HG02938 (cell line): Measurements from ENCODE around the gene ADARB2.
"Not testable (repeated sequence)": the region's sequence is repeated elsewhere in the genome, so short reads cannot be mapped to it uniquely, and the experiment has no call there.

Experiments used
- ATAC-seq: cut with Tn5 transposase; IDR thresholded peaks from one replicate; pipeline ENCODE4 v1.9.1; 2021; ENCODE audit warnings: mild to moderate bottlenecking, moderate library complexity; ENCODE audit not compliant: unreplicated experiment

ADARB2 gene

DNA sequence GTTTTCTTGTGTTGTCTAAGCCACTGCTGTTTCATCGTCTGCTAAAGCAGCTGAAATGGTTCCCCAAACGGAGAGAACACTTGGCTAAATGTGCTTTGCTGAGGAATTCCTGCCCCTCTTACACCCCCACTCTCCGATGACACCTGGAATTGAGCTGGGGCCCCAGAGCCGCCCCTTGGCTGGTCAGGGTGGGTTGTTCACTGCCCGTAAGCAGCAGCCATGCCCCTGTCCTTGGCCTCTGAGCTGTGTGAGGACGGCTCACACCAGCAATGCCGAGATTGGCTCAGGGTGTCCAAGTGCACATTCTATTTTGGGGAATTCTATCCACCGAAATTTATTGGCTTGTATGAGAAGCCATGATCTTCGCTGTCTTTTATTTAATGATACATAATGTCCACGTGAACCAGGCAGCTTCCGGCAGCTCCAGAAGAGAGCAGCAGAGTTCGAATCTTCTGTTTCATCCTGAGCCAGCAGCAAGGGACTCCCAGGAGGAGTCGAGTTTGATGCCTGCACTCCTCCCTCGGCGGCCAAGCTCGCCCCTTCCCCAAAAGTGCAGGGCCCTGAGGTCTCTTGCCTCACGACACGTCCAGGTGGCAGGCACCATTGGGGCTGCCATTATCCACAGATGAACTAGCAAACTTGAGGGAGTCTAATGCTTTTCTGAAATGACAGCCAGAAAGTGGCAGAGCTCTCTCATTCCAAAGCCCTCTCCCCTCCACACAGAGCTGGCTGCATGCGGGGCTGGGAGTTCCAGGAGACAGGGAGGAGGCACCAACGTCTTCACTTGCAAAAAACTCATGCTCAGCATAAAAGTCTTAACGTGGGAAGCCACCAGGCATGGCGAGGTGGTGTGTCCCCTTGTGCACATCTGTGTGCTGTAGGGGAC, 567.1 kb downstream of the ADARB2 start:
- no peak for ATAC-seq

DNA sequence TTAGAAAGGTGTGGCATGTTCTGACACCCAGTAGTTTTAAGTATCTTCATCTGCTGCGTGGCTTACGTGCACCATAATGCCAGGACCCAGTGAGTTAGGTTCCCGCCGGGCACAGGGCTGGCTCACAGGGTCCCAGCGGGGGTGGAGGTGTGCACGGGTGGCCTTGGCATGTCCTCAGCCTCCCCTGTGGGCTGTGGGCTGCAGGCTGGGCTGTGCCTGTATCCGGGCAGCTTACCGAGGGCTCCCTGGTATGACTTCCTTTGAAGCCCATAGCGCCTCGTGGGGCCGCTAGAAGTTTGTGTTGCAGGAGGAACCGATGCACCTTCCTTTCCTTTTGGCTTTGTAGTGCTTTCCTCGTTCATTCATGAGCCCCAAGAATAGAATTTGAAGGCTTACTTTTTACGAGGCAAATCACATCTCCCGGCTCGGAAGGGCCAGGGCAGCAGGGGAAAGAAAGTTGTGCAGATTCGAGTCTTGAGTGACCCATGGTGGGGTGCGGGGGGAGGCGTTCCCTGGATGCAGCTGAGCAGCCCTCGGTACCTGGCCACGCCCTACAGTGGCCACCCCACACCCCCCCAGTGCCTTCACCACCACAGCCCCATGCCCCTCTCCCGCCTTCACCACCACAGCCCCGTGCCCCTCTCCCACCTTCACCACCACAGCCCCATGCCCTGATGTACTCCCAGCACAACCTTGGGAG, 568.0 kb downstream of the ADARB2 start:
- ATAC-seq = no peak

DNA sequence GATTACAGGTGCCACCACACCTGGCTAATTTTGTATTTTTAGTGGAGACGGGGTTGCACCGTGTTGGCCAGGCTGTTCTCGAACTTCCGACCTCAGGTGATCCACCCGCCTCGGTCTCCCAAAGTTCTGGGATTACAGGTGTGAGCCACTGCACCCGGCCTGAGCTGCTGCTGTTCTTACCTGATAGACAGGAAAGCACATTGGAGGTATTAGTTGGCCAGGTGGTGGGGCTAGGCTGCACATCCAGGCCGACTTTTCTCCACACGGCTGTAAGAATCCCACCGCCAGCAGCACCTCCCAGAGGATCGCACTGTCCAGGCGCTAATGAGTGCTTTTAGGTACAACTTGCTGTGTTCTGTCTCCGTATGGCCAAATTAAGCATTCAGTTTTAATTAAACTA, 568.6 kb downstream of the ADARB2 start:
- ATAC-seq = no peak

DNA sequence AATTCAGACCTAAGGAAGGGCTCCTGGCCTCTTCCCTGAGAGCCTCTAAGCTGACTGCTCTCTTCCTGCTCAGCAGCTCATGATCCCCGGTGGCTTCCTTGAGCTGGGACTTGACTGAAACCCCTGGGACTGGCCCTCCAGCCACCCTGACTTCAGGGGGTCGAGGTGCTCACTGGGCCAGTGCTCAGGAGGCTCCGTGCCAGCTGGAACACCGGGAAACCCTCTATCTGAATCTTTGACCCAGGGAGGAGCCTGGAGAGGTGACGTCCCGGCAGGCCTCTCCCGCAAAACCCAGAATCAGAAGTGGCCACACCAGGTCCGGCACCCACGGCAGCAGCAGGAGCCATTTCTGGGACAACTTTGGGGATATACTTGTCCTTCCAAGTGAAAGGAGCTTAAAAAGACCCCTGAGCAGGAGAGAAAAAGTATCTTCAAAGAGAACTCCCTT, 570.5 kb downstream of the ADARB2 start:
- no peak for ATAC-seq

DNA sequence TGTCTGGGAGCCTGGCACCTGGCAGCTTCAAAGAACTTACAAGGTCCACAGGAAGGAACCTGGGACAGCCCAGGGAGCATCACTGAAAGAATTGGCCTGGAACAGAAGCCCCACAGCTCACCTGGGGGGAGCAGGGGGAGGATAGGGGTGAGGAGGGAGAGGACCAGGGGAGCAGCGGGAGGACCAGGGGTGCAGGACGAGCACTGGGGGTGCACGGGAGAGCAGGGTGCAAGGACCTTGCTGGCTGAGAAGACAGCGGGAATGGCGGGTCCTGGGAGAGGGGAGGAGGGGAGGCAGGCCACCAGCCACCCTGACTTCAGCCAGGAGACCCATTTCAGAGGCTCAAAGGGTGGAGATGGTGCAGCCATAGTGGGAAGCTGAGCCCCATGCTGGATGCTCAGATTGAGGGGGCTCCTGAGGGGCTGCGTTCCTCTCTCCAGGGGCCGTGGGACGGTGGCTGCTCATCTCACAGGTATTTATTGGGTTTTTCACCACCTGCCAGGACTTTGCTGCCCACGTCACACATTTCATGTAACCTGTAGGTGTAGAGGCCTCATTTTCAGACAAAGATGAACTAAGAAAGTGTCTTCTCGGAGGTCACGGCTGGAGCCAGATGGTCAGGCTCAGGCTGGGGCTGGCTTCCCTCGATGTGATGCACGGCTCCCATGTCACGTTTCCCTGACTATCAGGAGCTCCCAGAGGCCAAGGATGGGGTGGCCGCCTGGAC, 571.1 kb downstream of the ADARB2 start:
- no peak for ATAC-seq

DNA sequence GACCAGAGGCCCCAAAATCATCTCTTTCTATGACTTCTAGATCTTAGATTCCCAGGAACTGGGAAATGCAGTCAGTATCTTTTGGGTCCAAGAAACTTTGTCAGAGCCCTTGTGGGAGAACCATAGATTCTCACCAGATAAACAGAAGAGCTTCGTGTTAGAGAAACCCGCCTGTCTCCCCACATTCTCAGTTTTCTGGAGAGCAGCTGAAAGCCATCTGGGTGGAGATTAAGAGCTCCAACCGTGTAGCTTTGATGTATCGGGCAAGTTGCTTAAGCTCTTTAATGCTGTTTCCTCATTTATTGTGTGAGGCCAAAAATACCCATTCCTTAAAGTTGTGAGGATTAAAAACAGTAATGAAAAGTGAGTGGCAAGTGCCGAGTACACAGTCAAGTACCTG, 573.5 kb downstream of the ADARB2 start:
- no peak for ATAC-seq

DNA sequence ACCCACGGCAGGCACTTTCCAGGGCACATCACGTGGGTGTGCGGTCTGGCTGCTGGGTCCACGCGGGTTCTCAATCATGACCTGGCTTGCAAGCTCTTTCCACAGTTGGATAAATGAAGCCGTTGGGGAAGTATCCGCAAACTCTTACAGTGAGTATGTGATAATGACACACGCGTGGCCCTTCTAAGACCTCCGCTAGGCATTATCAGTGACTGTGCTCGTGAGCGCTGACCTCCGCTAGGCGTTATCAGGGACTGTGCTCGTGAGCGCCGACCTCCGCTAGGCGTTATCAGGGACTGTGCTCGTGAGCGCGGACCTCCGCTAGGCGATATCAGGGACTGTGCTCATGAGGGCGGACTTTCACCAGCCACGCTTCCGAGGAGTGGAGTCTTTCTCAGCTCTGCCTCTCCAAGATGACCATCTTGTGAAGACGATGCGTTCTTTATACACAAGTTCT, 574.1 kb downstream of the ADARB2 start:
- ATAC-seq = no peak

DNA sequence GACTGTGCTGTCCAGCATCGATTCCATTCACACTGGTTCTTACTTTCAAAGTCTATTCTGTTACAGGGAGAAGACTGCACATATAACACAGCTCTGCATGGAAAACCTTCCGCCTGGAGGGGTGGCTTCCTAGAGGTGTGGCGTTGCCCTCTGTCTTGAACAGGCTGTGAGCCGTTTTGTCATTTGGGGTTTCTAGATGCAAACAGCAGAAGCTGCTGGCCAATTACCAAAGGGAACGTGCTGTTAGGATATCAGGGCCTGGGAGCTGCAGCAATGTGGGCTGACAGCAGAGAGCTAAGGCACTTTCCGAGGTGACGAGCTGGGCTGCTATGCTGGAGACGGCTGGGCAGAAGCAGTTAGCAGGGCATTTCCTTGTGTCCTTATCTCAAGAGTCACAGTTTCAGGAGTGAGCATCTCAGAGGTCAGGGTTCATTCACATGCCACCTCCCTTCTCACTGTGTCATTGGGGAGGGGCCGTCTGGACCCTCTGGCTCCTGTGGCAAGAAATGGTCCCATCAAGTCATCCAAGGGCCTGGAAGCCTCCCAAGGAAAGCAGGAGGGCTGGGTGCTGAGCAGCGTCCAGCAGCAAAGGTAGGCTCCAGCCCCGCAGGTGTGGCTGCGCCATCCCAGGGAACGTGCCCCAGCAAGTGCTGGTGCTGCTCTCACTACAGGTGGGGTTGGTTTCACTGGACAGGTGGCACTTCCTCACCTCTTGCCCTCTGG, 574.7 kb downstream of the ADARB2 start:
- ATAC-seq = no peak

DNA sequence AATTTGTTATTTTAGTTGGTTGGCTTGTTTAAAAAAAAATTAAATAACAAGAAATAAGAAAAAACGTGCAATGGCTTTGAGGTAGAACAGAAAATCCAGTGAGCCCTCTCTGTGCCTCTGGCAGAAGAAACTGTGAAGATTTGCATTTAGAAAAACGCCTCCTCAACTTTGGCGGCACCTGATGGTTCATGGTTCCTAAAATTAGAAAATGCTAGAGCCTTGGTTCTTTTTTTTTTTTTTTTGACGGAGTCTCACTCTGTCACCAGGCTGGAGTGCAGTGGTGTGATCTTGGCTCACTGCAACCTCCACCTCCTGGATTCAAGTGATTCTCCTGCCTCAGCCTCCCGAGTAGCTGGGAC, 576.0 kb downstream of the ADARB2 start:
- ATAC-seq = not testable (repeated sequence)

DNA sequence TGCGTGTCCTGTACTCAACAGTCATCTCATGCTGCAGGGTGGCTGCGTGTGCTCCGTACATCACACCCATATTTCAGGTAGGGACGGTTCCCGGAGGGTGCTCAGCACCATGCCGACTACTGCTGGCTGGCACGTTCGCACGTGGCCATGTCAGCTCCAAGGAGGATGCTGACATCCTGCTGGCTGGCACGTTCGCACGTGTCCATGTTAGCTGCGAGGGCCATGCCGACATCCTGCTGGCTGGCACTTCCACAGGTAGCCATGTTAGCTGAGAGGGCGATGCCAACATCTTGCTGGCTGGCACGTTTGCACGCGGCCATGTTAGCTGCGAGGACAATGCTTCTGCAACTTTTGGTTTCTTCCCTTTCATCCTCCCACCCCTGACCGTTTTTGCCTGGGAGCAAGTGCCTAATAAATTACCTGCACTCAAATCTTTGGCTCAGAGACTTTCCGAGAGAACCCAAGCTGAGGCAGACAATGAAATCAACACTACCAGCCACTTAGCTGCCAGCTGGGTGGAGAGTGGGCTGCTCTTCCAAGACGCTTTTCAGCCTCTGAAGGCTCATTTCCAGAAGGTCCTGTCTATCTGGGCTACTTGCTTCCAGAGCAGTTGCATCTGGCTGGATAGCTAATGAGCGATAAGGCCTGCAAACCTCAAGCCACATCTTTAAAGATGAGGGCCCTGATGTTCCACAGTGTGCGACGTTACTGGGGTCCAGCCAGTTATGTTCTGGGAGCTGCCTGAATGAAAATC, 576.6 kb downstream of the ADARB2 start:
- no peak for ATAC-seq

DNA sequence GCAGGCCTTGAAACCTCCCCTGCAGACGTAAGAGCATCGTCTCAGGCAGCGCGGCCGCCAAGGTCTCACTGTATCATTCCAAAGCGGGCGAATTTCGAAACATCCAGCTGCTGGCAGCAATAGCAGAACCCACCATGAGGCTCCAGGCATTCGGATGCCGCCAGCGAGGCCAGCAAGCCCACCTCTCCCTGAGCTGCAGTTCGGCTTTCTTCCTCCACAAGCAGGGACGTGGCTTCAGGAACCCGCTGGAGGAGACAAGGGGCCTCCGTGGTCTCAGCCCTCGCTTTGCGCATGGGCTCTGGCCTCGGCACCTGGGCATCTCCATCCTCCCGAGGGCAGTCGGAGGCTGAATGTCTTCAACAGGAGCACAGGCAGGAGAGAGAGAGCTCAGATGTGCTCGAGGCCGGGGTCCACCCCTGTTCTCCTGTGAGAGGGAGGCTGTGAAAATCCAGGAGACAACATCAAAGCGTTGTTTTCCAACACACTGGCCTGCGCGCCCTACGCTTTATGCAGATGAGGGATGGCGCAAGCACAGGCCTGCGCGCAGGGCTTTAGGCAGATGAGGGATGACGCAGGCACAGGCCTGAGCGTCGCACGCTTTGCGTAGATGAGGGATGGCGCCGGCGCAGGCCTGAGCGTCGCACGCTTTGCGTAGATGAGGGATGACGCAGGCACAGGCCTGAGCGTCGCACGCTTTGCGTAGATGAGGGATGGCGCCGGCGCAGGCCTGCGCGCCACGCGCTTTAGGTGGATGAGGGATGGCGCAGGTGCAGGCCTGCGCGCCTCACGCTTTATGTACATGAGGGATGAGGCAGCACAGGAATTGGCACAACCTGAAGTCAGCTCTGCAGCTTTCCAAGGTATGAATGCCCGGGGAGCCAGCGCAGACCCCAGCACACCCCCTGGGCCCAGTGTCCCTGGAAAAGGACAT, 577.9 kb downstream of the ADARB2 start:
- no peak for ATAC-seq

DNA sequence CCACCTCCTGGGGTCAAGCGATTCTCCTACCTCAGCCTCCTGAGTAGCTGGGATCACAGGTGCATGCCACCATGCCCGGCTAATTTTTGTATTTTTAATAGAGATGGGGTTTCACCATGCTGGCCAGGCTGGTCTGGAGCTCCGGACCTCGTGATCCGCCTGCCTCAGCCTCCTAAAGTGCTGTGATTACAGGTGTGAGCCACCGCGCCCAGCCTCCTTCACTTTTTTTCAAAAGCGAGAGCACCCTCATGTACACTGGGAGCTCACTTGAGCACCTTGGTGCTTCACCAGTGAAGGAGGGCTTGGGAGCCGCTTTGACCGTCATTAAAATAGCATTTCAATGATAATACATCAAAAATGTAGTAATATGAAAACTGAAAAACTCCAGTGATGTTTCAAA, 578.8 kb downstream of the ADARB2 start:
- not testable (repeated sequence) for ATAC-seq

DNA sequence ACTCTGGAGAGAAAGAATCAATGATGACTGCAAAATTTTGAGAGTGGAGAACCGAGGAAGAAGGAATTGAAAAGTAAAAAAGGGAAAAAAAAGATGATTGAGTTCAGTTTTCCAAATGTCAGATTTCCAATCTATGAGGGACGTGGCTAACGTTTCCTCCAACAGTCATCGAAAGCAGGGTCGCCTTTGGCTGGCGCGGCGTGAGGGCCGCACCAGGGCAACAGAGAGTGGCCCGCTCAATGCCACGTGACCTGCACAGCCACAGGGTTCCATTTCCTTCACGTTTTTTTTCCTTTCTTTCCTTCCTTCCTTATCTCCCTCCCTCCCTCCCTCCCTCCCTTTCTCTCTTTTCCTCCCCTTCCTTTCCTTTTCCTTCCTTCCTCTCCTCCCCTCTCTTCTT, 579.3 kb downstream of the ADARB2 start:
- no peak for ATAC-seq

DNA sequence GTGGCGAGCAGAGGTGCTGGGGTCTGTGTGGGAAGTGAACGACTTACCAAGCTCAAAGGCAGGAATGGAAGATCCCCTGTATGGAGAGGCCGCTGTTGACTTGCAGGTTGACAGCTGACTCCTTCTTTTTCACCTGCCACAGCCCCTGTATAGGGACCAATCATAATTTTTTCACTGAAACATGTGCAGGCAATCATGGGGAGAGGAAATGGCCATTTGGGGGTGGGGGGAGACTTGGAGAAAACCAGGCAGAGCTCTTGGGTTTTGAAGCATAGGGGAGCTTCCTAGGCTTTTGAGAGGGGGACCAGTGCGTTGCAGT, 579.8 kb downstream of the ADARB2 start:
- ATAC-seq = no peak

DNA sequence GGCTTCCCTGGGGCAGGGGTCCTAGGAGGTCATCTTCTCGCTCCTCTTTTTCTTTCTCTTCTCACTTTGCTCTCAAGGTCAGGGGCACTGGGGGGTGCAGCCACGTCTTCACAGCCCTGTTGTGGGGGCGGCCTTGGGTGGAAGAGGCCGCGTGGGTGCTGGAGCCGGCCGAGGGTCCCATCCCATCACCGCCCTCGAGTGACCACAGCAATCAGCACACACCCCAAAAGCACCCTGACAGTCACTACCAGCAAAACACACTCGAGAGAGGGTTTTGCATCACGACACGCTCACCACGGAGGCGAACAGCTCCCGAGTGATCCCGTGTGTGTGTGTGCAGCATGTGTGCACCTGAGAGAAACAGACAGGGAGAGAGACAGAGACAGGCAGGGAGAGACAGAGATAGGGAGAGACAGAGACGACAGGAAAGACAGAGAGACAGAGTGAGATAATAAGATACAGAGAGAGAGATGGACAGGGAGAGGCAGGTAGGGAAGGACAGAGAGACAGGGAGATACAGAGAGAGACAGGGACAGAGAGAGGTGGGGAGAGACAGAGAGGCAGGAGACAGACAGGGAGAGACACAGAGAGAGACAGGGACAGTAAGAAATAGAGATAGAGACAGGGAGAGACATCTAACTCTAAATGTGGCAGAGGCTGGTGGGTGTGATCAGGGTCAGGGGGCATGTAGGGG, 580.3 kb downstream of the ADARB2 start:
- no peak for ATAC-seq

DNA sequence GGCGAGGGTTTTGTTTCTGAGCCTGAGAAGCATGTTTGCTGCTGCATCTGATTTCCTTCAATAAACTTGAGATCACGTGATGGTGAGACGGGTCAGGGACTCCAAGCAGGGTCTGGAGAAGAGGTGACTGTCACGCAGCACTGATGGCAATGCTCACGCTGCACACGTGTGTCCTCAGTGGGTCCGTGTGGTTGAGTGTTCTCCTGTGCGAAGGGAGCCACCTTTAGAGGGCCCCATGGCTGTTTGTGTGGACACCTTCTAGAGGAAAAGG, 580.8 kb downstream of the ADARB2 start:
- ATAC-seq = no peak

DNA sequence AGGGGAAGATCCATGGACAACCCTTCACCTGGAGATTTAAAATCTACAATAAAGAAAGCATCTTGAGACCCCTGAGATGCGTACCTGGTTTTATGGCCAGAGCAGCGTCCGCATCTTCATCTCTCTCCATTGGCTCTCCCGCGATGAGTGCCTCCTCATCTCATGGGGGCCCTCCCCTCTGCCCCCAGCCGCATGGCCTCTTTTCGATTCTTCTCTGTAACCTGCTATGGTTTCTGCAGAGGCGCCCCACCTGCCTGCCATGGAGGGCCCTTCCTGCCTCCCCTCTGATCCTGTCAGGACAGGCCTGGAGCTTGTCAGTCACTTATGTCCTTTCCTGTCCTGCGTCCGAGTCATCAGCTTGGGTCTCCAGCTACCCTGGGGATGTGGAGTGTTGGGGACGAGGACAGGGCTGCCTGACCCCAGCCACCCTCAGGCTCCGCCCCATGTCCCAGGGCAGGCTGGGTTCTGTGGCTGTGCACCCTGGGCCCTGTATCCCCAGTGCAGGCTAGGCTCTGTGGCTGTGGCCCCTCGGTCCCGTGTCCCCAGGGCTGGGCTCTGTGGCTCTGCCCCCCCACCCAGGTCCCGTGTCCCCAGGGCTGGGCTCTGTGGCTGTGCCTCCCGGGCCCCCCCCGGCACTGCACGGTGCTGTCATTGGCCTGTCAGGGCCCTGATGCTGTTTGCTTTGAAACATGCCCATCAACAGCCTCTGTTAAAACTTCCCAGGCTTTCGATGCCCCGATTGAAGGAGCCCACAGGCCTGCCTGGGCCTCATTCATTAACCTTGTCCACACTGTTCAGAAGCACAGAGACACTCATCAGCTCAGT, 581.3 kb downstream of the ADARB2 start:
- ATAC-seq = no peak
